IPS-20b (cell line): ENCODE data around the gene WDR70.
"Not testable (repeated sequence)": the region's sequence is repeated elsewhere in the genome, so short reads cannot be mapped to it uniquely, and the experiment has no call there.

Experiments used
- H3K27ac ChIP-seq: one replicate; pipeline ENCODE4 v1.5.1; 2013; ENCODE audit warnings: low read length
- H3K27me3 ChIP-seq: 2 replicates; pipeline ENCODE4 v1.6.1; 2013; ENCODE audit warnings: mild to moderate bottlenecking, low read length, inconsistent platforms; ENCODE audit not compliant: insufficient read depth
- H3K36me3 ChIP-seq: 2 replicates; pipeline ENCODE4 v1.6.1; 2013; ENCODE audit warnings: low read depth, mild to moderate bottlenecking, inconsistent platforms, low read length, moderate library complexity; ENCODE audit not compliant: insufficient read depth
- H3K4me1 ChIP-seq: 2 replicates; pipeline ENCODE4 v1.6.1; 2013; ENCODE audit warnings: mild to moderate bottlenecking, control low read depth, inconsistent platforms, low read length, moderate library complexity; ENCODE audit not compliant: insufficient read depth
- H3K4me3 ChIP-seq: 2 replicates; pipeline ENCODE4 v1.5.1; 2013; ENCODE audit warnings: mild to moderate bottlenecking, low read length, inconsistent platforms
- H3K9ac ChIP-seq: 2 replicates; pipeline ENCODE4 v1.6.1; 2013; ENCODE audit warnings: low read depth, mild to moderate bottlenecking, inconsistent platforms, low read length, moderate library complexity
- H3K9me3 ChIP-seq: 2 replicates; pipeline ENCODE4 v1.6.1; 2013; ENCODE audit warnings: mild to moderate bottlenecking, low read depth, low read length, inconsistent platforms; ENCODE audit not compliant: insufficient read depth

The WDR70 gene

GRCh38 chr5:37622354-37622753, 243.2 kb downstream of the WDR70 start:
- H3K9me3 ChIP-seq, H3K4me1 ChIP-seq, H3K36me3 ChIP-seq, H3K27me3 ChIP-seq, H3K27ac ChIP-seq, H3K9ac ChIP-seq, H3K4me3 ChIP-seq: not testable (repeated sequence)

DNA sequence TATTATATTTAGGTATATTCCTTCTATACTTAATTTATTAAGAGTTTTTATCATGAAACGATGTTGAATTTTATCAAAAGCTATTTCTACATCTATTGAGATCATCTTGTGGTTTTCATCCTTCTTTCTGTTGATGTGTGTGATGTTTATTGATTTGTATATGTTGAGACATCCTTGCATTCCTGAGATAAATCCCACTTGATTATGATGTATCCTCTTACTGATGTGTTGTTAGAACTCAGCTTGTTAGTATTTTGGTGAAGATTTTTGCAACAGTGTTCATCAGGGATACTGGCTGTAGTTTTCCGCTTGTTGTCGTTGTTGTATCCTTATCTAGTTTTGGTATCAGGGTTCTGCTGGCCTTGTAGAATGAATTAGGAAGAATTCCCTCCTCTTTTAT, 247.1 kb downstream of the WDR70 start:
- H3K27me3 ChIP-seq = no peaks in the 10 kb centered on the region
- H3K9ac ChIP-seq = no peak overlapping the region

GRCh38 chr5:37628876-37629275, 249.8 kb downstream of the WDR70 start:
- Histone ChIP-seq H3K27me3 (no peaks in the 10 kb centered on the region), H3K9me3 (peaks cover 7% of the 10 kb centered on the region; the same call in 1 of the 2 replicates), H3K36me3 (no peaks in the 10 kb centered on the region), H3K27ac (no peak overlapping the region), H3K4me1 (no peaks in the 10 kb centered on the region), H3K9ac (no peak overlapping the region), H3K4me3 (no peak overlapping the region)

More for the DNA sequence above, 247.1 kb downstream of the WDR70 start:
- no peak overlapping the region for H3K4me3 ChIP-seq
- H3K9me3 ChIP-seq = peaks cover 7% of the 10 kb centered on the region; the same call in 1 of the 2 replicates
- H3K4me1 ChIP-seq = no peaks in the 10 kb centered on the region
- H3K36me3 ChIP-seq = no peaks in the 10 kb centered on the region
- no peak overlapping the region for H3K27ac ChIP-seq

- Histone ChIP-seq H3K9me3 (peaks cover 7% of the 10 kb centered on the region; the same call in 1 of the 2 replicates), H3K27me3 (no peaks in the 10 kb centered on the region), H3K4me1 (no peaks in the 10 kb centered on the region), H3K36me3 (no peaks in the 10 kb centered on the region), H3K27ac (no peak overlapping the region), H3K9ac (no peak overlapping the region), H3K4me3 (no peak overlapping the region)
Observed at GRCh38 chr5:37631939-37632338, 252.8 kb downstream of the WDR70 start.

- Histone ChIP-seq H3K36me3 (no peaks in the 10 kb centered on the region), H3K4me1 (no peaks in the 10 kb centered on the region), H3K4me3 (no peak overlapping the region), H3K9ac (no peak overlapping the region), H3K27ac (no peak overlapping the region), H3K27me3 (no peaks in the 10 kb centered on the region), H3K9me3 (no peaks in the 10 kb centered on the region)
Observed at GRCh38 chr5:37637165-37637845, 258.2 kb downstream of the WDR70 start.

GRCh38 chr5:37638897-37639296, 259.8 kb downstream of the WDR70 start:
- H3K9ac ChIP-seq = no peak overlapping the region
- no peaks in the 10 kb centered on the region for H3K27me3 ChIP-seq
- no peaks in the 10 kb centered on the region for H3K4me1 ChIP-seq
- no peak overlapping the region for H3K4me3 ChIP-seq
- no peaks in the 10 kb centered on the region for H3K9me3 ChIP-seq
- no peak overlapping the region for H3K27ac ChIP-seq
- no peaks in the 10 kb centered on the region for H3K36me3 ChIP-seq

GRCh38 chr5:37640088-37640487, 261.0 kb downstream of the WDR70 start:
- Histone ChIP-seq H3K27me3 (no peaks in the 10 kb centered on the region), H3K27ac (no peak overlapping the region), H3K9me3 (no peaks in the 10 kb centered on the region), H3K4me1 (no peaks in the 10 kb centered on the region), H3K36me3 (no peaks in the 10 kb centered on the region), H3K4me3 (no peak overlapping the region), H3K9ac (no peak overlapping the region)

DNA sequence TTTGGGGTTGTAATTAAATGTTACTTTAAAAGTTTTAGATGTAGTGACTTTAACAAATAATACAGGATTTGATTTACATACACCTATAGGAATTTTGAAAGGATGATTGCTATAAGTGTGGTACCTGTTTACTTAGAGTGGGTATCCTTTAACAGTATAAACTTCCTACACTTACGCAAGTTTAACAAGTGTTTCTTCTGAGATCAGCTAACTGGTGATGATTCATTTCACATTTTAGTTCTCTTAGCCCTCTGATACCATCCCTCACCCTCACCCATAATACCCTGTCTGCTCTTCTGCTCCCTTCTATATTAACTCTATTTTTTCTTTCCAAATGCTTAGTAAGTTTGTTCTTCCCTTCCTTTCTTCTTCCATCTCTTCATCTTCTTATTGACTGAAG, 262.8 kb downstream of the WDR70 start:
- Histone ChIP-seq H3K9ac (no peak overlapping the region), H3K4me3 (no peak overlapping the region), H3K4me1 (no peaks in the 10 kb centered on the region), H3K9me3 (no peaks in the 10 kb centered on the region), H3K36me3 (no peaks in the 10 kb centered on the region), H3K27ac (no peak overlapping the region), H3K27me3 (no peaks in the 10 kb centered on the region)

- Histone ChIP-seq H3K9ac (no peak overlapping the region), H3K36me3 (no peaks in the 10 kb centered on the region), H3K9me3 (no peaks in the 10 kb centered on the region), H3K4me3 (no peak overlapping the region), H3K4me1 (no peaks in the 10 kb centered on the region), H3K27me3 (no peaks in the 10 kb centered on the region), H3K27ac (no peak overlapping the region)
Observed at GRCh38 chr5:37645707-37646106, 266.6 kb downstream of the WDR70 start.

- not testable (repeated sequence) for H3K9ac ChIP-seq, H3K9me3 ChIP-seq, H3K4me3 ChIP-seq, H3K27ac ChIP-seq, H3K27me3 ChIP-seq, H3K4me1 ChIP-seq, H3K36me3 ChIP-seq
Observed at GRCh38 chr5:37654566-37654965, 275.4 kb downstream of the WDR70 start.

DNA sequence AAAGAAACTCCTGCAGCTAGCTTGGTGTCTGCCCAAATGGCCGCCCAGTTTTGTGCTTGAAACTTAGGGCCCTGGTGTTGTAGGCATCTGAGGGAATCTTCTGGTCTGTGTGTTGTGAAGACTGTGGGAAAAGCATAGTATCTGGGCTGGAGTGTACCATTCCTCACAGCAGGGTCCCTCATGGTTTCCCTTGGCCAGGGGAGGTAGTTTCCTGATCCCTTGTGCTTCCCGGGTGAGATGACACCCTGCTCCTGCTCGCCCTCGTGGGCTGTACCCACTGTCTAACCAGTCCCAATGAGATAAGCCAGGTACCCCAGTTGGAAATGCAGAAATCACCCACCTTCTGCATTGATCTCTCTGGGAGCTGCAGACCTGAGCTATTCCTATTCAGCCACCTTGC, 277.9 kb downstream of the WDR70 start:
- H3K36me3 ChIP-seq = no peaks in the 10 kb centered on the region
- no peak overlapping the region for H3K9ac ChIP-seq
- no peak overlapping the region for H3K27ac ChIP-seq
- H3K9me3 ChIP-seq = no peaks in the 10 kb centered on the region
- no peaks in the 10 kb centered on the region for H3K27me3 ChIP-seq
- no peaks in the 10 kb centered on the region; the same call in 1 of the 2 replicates for H3K4me1 ChIP-seq
- H3K4me3 ChIP-seq = no peak overlapping the region

GRCh38 chr5:37658440-37658839, 279.3 kb downstream of the WDR70 start:
- Histone ChIP-seq H3K4me1 (peaks cover 10% of the 10 kb centered on the region; the same call in 1 of the 2 replicates), H3K27me3 (no peaks in the 10 kb centered on the region), H3K27ac (no peak overlapping the region), H3K4me3 (no peak overlapping the region), H3K9ac (no peak overlapping the region), H3K36me3 (no peaks in the 10 kb centered on the region), H3K9me3 (no peaks in the 10 kb centered on the region)
